Immature natural killer cell (primary cell): Measurements from ENCODE around the gene PSMD6. TPM values are rescaled to one million over a fixed set of nuclear protein-coding genes. Genes with fewer than 3 reads are reported as not detected.
A peak's percentile ranks its signal among the peaks of the same experiment; 100 is the strongest.

Experiments
- DNase-seq, 3 donors: peaks; one replicate each; pipeline ENCODE4 v3.0.0; 2022; ENCODE audit warnings: mixed read lengths in 1 of 3
- H3K27ac Mint-ChIP-seq, 6 donors: one replicate each; pipeline ENCODE4 v1.8.0; 2020; ENCODE audit warnings: mixed read lengths in 6 of 6, mild to moderate bottlenecking in 5 of 6, inconsistent platforms in 4 of 6, moderate library complexity in 3 of 6
- H3K27me3 Mint-ChIP-seq, 3 donors: one replicate each; pipeline ENCODE4 v1.8.0; 2020 to 2021; ENCODE audit warnings: low read depth in 3 of 3, mild to moderate bottlenecking in 3 of 3, mixed read lengths in 3 of 3, moderate library complexity in 3 of 3, inconsistent platforms in 1 of 3
- H3K36me3 Mint-ChIP-seq, 3 donors: one replicate each; pipeline ENCODE4 v1.8.0; 2020; ENCODE audit warnings: mixed read lengths in 3 of 3, inconsistent platforms in 2 of 3, mild to moderate bottlenecking in 2 of 3
- H3K4me1 Mint-ChIP-seq, 2 donors: one replicate each; pipeline ENCODE4 v1.8.0; 2020; ENCODE audit warnings: inconsistent platforms in 2 of 2, mild to moderate bottlenecking in 2 of 2, mixed read lengths in 2 of 2, moderate library complexity in 1 of 2
- H3K4me3 Mint-ChIP-seq, 5 donors: one replicate each; pipeline ENCODE4 v1.8.0; 2020; ENCODE audit warnings: mild to moderate bottlenecking in 5 of 5, mixed read lengths in 5 of 5, inconsistent platforms in 3 of 5, moderate library complexity in 3 of 5
- H3K9me3 Mint-ChIP-seq, 6 donors: one replicate each; pipeline ENCODE4 v1.8.0; 2020; ENCODE audit warnings: mild to moderate bottlenecking in 6 of 6, mixed read lengths in 6 of 6, inconsistent platforms in 4 of 6, moderate library complexity in 3 of 6
- polyA plus RNA-seq, 3 donors: library from polyadenylated mRNA; unstranded; fragments of 300-500 nt; fragmentation: Illumina TruSeq; gene quantifications; one replicate each; pipeline ENCODE4 v1.2.3, GENCODE V29; 2021

PSMD6 gene
- polyA plus RNA-seq, 3 donors from 2014 or later = 92.3 to 161 (median 124) TPM

DNA sequence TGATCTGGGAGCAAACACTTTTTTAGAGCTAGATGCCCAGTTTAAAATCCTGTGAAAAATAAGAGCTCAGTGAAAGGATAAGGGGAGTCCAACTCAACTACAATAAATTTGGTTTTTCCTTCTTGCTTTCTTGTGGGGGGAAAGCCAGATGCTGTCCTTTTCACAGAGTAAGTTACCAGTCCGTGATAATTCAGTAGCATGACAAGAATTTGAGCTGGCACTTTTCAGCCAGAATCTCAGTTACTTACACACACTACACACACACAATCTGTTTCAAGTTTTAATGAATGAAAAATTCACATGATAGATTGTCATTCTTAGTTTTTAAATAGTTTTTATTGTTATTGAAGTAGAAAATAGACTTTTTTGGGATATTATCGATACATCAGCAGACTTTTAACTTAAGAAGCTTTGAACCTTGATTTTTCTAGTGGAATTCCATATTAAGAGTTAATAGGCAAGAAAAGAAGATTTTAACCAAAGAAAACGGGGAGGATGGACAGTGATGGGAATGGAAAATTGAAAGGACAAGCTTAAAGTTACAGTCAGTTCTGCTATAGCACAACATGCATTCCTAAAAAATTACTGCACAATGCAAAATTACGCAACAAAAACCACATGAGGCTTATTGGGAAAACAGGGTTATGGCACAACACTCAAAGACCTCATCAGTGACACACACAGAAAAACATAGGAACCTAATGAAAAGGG lies 47.0 kb downstream of the PSMD6 start:
- peak overlapping the region; percentile 45 to 96 (median 90) for H3K27ac Mint-ChIP-seq
- peak overlapping the region in 4 of 5 donors; percentile 33 to 87 (median 56) for H3K4me3 Mint-ChIP-seq
- DNase-seq = no peak
- H3K9me3 Mint-ChIP-seq = no peaks in the 10 kb centered on the region
- H3K4me1 Mint-ChIP-seq = peaks cover 95 to 100% of the 10 kb centered on the region in 2 donors
- H3K36me3 Mint-ChIP-seq = peaks cover 3 to 6% (median 4%) of the 10 kb centered on the region in 3 donors
- peaks cover 0 to 7% (median 0%) of the 10 kb centered on the region in 3 donors for H3K27me3 Mint-ChIP-seq

DNA sequence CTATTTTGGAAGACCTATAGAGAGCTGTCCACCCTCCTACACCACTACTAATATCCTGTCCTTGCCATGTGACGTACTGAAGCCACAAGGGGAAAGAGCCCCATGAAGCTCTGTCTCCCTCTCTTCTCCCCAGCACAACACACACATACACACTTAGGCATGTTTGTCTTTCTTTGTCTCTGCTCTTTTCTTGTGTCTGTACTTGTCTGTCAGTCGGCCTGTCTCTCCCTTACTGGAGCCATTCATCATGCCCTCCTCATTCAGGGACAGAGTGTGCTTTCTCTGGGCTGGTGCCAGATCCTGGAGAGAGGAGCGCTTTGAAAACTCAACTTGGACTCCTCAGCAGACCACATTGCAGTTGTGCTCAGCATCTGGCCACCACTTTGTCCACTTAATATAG lies 47.6 kb downstream of the PSMD6 start:
- Mint-ChIP-seq H3K27ac (peak overlapping the region; percentile 45 to 85 (median 74)), H3K4me1 (peaks cover 95 to 100% of the 10 kb centered on the region in 2 donors), H3K36me3 (peaks cover 3 to 6% (median 4%) of the 10 kb centered on the region in 3 donors), H3K27me3 (peaks cover 0 to 8% (median 2%) of the 10 kb centered on the region in 3 donors), H3K9me3 (no peaks in the 10 kb centered on the region), H3K4me3 (peak overlapping the region in 3 of 5 donors; percentile 1 to 25 (median 12))
- DNase-seq = no peak

DNA sequence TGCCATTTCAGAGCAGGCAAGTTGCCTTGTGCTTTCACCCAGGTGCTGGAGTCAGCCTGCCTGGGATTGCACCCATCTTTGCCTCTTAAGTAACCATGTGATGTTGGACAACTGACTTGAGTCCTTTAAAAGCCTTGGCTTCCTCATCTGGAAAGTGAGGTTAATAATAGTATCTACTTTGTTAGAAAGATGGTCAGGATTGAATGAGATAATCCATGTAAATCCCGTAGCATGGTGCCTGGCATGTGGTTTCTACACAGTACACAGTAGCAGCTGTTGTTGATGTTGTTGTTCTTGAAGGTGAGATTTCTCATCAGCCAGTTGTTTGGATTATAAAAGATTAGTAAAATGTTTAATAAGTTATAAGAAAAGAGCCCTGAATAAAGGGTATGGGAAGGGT lies 48.8 kb downstream of the PSMD6 start:
- Mint-ChIP-seq H3K4me1 (peaks cover 95 to 100% of the 10 kb centered on the region in 2 donors), H3K36me3 (peaks cover 3 to 6% (median 4%) of the 10 kb centered on the region in 3 donors), H3K27me3 (peaks cover 2 to 10% (median 5%) of the 10 kb centered on the region in 3 donors), H3K9me3 (no peaks in the 10 kb centered on the region), H3K4me3 (peak overlapping the region in 1 of 5 donors; percentile 23), H3K27ac (peak overlapping the region; percentile 14 to 72 (median 57))
- DNase-seq = no peak

DNA sequence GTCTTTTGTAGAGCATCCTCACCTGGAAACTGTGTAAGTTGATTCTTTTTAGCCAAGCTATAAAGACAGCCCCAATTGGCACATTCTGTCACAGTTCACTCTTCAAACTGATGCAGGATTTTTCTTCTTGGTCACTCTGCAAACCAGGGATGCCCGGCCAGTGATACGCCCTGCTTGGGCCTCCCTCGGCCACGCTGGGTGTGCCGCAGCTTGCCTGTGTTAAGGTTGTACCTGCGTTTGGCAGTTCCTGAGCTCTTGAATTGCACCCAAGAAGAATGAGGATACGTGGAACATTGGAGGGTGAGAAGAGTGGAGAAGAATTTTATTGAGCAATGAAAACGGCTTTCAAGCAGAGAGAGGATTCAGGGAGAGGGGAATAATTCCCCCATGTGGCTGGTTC lies 49.9 kb downstream of the PSMD6 start:
- Mint-ChIP-seq H3K9me3 (no peaks in the 10 kb centered on the region), H3K4me1 (peaks cover 95 to 100% of the 10 kb centered on the region in 2 donors), H3K27ac (peak overlapping the region in 4 of 6 donors; percentile 56 to 76 (median 71)), H3K4me3 (peak overlapping the region in 2 of 5 donors; percentile 6 to 15), H3K36me3 (peaks cover 3 to 6% (median 4%) of the 10 kb centered on the region in 3 donors), H3K27me3 (peaks cover 5 to 11% (median 9%) of the 10 kb centered on the region in 3 donors)
- no peak for DNase-seq

DNA sequence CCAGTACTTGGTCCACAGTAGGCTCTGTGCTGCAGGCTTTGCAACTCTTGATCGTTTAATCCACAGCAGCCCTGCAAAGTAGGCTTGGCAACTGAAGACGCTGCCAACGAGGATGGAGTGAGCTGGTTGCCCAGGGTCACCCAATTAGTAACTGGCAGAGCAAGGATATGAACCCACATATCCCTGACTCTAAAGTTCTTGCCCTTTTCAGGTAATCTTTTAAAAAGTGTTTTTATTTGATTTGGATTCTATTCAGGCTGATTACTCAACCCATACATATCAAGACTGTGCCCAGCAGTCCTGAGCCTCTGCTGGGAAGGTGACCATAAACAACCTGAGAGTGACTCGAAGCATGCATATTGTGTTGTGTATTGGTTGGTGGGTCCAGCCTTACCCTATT lies 50.3 kb downstream of the PSMD6 start:
- H3K36me3 Mint-ChIP-seq = peaks cover 3 to 6% (median 4%) of the 10 kb centered on the region in 3 donors
- H3K9me3 Mint-ChIP-seq = no peaks in the 10 kb centered on the region
- H3K4me1 Mint-ChIP-seq = peaks cover 95 to 100% of the 10 kb centered on the region in 2 donors
- H3K27ac Mint-ChIP-seq = peak overlapping the region; percentile 10 to 86 (median 65)
- H3K27me3 Mint-ChIP-seq = peaks cover 5 to 14% (median 12%) of the 10 kb centered on the region in 3 donors
- no peak for DNase-seq
- peak overlapping the region in 1 of 5 donors; percentile 15 for H3K4me3 Mint-ChIP-seq

DNA sequence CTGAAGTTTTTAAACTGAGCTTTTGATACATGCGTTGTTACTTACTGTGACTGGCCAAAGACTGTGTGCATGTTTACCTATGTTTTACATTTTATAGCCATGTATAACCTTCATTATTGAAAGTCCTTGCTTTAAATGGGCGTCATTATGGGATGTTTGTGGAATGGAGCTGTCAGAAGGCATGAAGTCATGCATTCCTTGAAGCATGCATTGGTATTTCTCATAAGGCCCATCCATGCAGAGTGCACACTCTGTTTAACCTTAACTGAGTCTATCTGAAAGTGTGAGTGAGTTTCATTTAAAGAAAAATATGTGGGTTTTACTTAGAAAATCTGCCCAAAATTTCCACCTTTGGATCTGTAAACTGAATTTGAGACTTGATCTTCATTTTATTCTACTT lies 51.1 kb downstream of the PSMD6 start:
- no peaks in the 10 kb centered on the region for H3K9me3 Mint-ChIP-seq
- H3K4me3 Mint-ChIP-seq = peak overlapping the region in 2 of 5 donors; percentile 33 to 58
- peak overlapping the region; percentile 76 to 99 (median 86) for H3K27ac Mint-ChIP-seq
- DNase-seq = no peak
- H3K36me3 Mint-ChIP-seq = peaks cover 3 to 6% (median 4%) of the 10 kb centered on the region in 3 donors
- peaks cover 5 to 14% (median 14%) of the 10 kb centered on the region in 3 donors for H3K27me3 Mint-ChIP-seq
- peaks cover 93 to 100% of the 10 kb centered on the region in 2 donors for H3K4me1 Mint-ChIP-seq

DNA sequence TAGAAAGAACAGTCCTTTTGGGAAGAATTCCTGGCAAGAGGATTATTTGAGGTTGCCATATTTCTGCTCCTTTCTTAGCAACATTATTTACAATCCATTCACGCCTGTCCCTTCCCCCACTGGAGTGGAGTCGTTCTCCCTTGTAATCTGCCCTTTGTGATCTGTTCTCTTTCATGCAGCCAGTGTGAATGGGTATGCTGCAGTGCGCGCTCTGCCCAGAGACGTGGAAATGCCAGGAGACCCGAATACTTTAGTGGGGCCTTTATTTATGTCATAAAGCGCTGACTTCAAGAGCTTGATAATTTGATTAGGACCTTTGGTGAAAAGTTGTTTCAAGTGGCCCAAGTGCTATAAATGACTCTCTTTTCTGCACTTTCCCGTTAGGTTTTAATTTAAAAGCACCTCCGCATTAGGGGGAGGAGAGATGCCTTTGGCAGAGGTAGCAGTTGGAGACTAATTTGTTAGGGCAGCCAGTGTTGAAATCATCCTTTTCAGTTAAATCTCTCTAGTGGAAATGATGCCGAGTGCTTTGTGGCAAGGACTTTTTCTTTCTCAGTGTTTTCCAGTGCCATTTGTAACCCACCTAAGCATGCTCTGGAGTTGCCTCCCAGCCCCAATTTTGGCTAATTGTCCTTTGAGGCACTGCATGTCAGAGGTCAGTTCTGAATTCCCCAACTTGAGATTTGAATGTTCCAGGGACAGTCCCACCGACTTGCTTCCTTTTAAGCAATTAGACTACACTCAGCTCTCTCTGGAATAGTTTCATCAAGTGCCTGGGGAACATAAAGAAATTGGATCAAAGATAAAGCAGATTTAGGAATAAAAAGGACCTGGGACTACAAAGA lies 52.4 kb downstream of the PSMD6 start:
- peaks cover 7 to 14% (median 14%) of the 10 kb centered on the region in 3 donors for H3K27me3 Mint-ChIP-seq
- H3K4me3 Mint-ChIP-seq = peak overlapping the region; percentile 54 to 97 (median 89)
- H3K36me3 Mint-ChIP-seq = peaks cover 3 to 5% (median 4%) of the 10 kb centered on the region in 3 donors
- H3K9me3 Mint-ChIP-seq = no peaks in the 10 kb centered on the region
- peak overlapping the region; percentile 92 to 99 (median 97) for H3K27ac Mint-ChIP-seq
- no peak for DNase-seq
- H3K4me1 Mint-ChIP-seq = peaks cover 89 to 99% of the 10 kb centered on the region in 2 donors

DNA sequence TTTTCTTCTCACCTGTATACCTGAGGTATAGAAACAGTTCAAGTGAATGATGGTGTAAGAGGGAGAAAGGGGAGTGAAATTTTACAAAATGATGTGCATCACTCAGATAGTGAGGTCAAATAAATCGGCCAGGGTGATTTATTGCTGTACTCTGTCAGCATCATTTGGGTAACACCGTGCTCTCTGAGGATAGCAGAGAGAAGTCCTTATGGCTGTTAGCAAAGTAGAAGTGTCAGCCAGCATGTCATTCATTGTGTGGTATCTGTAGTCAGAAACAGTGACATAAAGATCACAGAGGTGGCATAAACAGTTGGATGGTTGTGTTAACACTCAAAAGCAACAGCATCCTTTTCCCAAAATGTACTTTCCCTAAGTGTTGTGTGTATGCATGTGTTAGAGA lies 53.4 kb downstream of the PSMD6 start:
- peaks cover 7 to 14% (median 14%) of the 10 kb centered on the region in 3 donors for H3K27me3 Mint-ChIP-seq
- H3K4me3 Mint-ChIP-seq = peak overlapping the region; percentile 86 to 97 (median 89)
- peaks cover 0 to 4% (median 3%) of the 10 kb centered on the region in 3 donors for H3K36me3 Mint-ChIP-seq
- peak overlapping the region; percentile 92 to 99 (median 97) for H3K27ac Mint-ChIP-seq
- H3K9me3 Mint-ChIP-seq = no peaks in the 10 kb centered on the region
- DNase-seq = peak; percentile 47 to 62 (median 56)
- H3K4me1 Mint-ChIP-seq = peaks cover 82 to 89% of the 10 kb centered on the region in 2 donors

DNA sequence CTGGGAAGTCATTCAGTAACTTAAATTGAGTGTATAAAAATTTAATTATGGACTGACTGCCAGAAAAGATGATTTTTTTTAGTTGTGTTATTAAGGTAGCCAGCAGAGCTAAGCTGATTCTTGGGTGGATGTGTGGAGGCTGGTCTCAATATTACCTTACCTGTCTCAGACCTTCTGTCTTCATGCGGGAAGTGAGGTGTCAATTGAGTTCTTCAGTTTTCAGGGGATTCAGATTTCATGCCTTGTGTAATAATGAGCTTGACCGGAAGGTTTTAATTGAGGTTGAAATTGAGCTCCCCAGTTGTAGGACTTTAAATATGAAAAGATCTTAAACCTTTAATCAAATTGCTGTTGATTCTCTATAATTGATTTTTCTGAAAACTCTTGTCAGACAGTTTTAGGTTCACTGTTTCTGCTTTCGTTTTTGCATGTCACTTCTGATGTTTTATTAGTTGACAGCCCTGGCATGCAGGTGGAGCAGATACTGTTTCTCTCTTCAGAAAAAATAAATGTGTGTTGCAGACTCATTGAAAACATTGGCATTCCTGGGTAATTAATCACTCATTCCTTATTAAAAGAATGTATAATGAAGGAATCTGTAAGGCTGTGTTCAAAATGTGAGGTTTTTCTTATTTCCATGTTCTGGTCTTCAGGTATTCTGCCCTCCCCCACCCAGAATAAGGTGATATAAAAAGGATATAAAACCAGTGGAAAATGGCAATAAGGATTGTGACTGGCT lies 54.5 kb downstream of the PSMD6 start:
- Mint-ChIP-seq H3K27me3 (peaks cover 7 to 14% (median 12%) of the 10 kb centered on the region in 3 donors), H3K4me3 (peak overlapping the region; percentile 86 to 97 (median 89)), H3K27ac (peak overlapping the region; percentile 92 to 99 (median 97)), H3K36me3 (peaks cover 0 to 4% (median 3%) of the 10 kb centered on the region in 3 donors), H3K4me1 (peaks cover 74 to 78% of the 10 kb centered on the region in 2 donors), H3K9me3 (no peaks in the 10 kb centered on the region)
- peak in 2 of 3 donors; percentile 20 to 33 for DNase-seq

DNA sequence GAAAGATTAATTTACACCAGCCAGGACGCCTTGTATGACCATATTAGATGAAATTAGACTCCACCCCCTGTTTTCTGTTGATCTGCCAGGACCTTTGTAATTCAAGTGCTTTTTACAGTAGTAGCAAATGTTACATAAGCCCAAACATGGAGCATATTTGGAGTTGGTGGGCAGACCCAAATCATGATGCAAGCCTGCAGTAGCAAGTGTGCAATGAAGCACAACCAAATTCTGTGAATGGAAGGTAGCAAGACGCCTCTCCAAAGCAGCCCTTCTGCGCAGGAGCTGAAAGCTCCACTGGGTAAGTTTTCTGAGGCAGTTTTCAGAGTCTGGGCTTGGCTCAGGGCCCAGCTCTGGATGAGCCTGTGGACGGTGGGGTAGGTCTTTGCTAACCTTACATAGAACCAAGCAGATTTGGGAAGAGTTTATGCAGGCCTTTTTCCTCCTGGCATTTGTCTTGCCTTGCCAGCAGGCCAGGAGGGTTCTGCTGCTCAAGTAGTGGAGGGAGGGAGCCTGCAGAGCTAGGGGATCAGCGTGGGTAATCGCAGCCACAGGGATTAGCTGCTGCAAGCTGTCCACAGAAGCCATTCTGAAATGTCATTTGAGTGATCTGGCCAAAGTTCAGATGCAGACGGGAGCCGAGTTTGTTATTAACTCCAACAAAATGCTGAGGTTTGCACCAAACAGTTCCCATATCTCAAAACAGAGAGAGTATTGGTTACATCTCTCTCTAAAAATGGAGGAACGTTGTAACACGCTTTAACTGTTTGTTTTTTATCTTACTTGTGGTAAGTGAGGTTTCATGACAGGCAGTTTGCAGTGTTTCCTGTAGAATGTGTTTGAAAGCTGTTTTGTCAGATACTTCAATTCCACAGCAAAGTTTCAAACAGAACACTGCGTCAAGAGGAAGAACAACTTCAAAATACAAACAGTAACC lies 55.4 kb downstream of the PSMD6 start:
- peak; percentile 73 to 81 (median 77) for DNase-seq
- peaks cover 7 to 14% (median 14%) of the 10 kb centered on the region in 3 donors for H3K27me3 Mint-ChIP-seq
- H3K9me3 Mint-ChIP-seq = no peaks in the 10 kb centered on the region
- peak overlapping the region; percentile 86 to 97 (median 89) for H3K4me3 Mint-ChIP-seq
- H3K4me1 Mint-ChIP-seq = peaks cover 65 to 70% of the 10 kb centered on the region in 2 donors
- H3K36me3 Mint-ChIP-seq = no peaks in the 10 kb centered on the region
- H3K27ac Mint-ChIP-seq = peak overlapping the region; percentile 92 to 99 (median 97)

DNA sequence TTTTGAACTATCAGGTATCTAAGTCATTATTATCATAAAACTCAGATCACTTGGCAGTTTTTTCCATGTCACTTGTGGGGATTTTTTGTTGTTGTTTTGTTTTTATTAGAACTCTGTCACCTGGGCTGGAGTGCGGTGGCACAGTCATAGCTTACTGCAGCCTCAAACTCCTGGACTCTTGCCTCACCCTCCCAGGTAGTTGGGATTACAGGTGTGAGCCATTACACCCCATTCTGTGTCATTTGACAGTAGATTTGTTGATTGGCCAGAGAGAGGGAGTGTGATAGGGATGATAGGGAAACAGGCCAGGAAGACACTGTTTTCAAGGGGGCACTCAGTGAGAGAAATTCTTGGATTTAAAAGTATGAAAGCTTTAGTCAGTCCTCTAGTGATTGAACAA lies 56.4 kb downstream of the PSMD6 start:
- Mint-ChIP-seq H3K9me3 (no peaks in the 10 kb centered on the region), H3K4me3 (peak overlapping the region; percentile 49 to 96 (median 86)), H3K4me1 (peaks cover 59 to 62% of the 10 kb centered on the region in 2 donors), H3K27me3 (peaks cover 12 to 14% (median 13%) of the 10 kb centered on the region in 3 donors), H3K27ac (peak overlapping the region; percentile 92 to 99 (median 96)), H3K36me3 (no peaks in the 10 kb centered on the region)
- DNase-seq = no peak

DNA sequence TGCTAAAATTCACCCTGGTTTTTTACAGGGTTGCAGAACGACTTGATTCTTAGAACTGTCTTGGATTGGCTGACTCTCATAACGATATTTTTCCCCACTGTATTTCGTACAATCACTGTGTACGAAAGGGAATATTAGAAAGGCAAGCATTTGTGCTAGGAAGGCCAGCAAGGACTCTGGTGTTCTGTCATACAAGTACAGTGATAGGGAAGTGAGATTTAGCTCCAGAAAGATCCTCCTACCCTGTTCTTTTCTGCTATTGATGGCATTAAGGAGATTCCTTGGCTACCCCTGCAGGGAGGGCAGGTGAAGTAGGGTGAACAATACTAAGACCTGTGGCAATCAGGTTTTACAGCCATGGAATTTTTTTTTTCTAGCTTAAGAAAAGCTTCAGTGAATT lies 57.3 kb downstream of the PSMD6 start:
- H3K9me3 Mint-ChIP-seq = no peaks in the 10 kb centered on the region
- no peak for DNase-seq
- peaks cover 10 to 14% (median 11%) of the 10 kb centered on the region in 3 donors for H3K27me3 Mint-ChIP-seq
- H3K36me3 Mint-ChIP-seq = no peaks in the 10 kb centered on the region
- peaks cover 53 to 62% of the 10 kb centered on the region in 2 donors for H3K4me1 Mint-ChIP-seq
- H3K4me3 Mint-ChIP-seq = peak overlapping the region in 1 of 5 donors; percentile 27
- H3K27ac Mint-ChIP-seq = peak overlapping the region; percentile 70 to 97 (median 94)
